T-helper 1 cell treated with Interleukin-12 subunit alpha and Interleukin-12 subunit beta and Interleukin-4 antibody, amounts not matched to agents 30 μg/mL and 1 μg/mL, for 36 hours (primary cell): Measurements from ENCODE around the gene SPINT2.

ENCODE experiments used
- H3K27ac Mint-ChIP-seq: one replicate; pipeline ENCODE4 v1.8.0; 2021; ENCODE audit warnings: mild to moderate bottlenecking, mixed read lengths
- H3K27me3 Mint-ChIP-seq: one replicate; pipeline ENCODE4 v1.8.0; 2021; ENCODE audit warnings: low read depth, mixed read lengths
- H3K36me3 Mint-ChIP-seq: one replicate; pipeline ENCODE4 v1.8.0; 2021; ENCODE audit warnings: low read depth, mixed read lengths
- H3K4me1 Mint-ChIP-seq: one replicate; pipeline ENCODE4 v1.8.0; 2021; ENCODE audit warnings: low read depth, mixed read lengths
- H3K4me3 Mint-ChIP-seq: one replicate; pipeline ENCODE4 v1.8.0; 2021; ENCODE audit warnings: mild to moderate bottlenecking, moderate library complexity, mixed read lengths
- H3K9me3 Mint-ChIP-seq: one replicate; pipeline ENCODE4 v1.8.0; 2021; ENCODE audit warnings: mixed read lengths

SPINT2 gene

GRCh38 chr19:38270587-38271167, 6.3 kb downstream of the SPINT2 start:
- no peaks in the 10 kb centered on the region for H3K27me3 Mint-ChIP-seq
- peaks cover 27% of the 10 kb centered on the region for H3K4me1 Mint-ChIP-seq
- no peaks in the 10 kb centered on the region for H3K36me3 Mint-ChIP-seq
- H3K27ac Mint-ChIP-seq: no peak overlapping the region
- H3K9me3 Mint-ChIP-seq: no peaks in the 10 kb centered on the region
- no peak overlapping the region for H3K4me3 Mint-ChIP-seq

GRCh38 chr19:38273499-38273898, 9.1 kb downstream of the SPINT2 start:
- H3K36me3 Mint-ChIP-seq: no peaks in the 10 kb centered on the region

DNA sequence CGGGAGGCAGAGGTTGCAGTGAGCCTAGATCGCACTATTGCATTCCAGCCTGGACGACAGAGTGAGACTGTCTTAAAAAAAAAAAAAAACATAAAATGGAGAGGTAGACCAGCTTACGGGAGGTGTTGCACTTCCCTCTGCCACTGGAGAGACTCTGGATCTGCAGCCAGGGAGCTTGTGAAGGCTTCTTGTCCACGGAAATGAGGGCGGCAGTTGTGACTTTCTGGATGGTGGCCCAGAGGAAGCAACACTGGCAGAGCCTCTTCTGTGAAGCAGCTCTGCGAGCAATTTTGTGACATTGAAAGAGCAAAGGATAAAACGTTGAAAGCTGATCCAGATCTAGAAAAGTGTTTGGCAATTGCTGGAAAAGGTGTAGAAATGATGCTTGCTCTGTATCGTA, 10.4 kb downstream of the SPINT2 start:
- Mint-ChIP-seq H3K27ac (no peak overlapping the region), H3K9me3 (no peaks in the 10 kb centered on the region)

More at GRCh38 chr19:38273499-38273898, 9.1 kb downstream of the SPINT2 start:
- Mint-ChIP-seq H3K4me3 (no peak overlapping the region), H3K27me3 (no peaks in the 10 kb centered on the region), H3K9me3 (no peaks in the 10 kb centered on the region), H3K27ac (no peak overlapping the region), H3K4me1 (peaks cover 5% of the 10 kb centered on the region)

DNA sequence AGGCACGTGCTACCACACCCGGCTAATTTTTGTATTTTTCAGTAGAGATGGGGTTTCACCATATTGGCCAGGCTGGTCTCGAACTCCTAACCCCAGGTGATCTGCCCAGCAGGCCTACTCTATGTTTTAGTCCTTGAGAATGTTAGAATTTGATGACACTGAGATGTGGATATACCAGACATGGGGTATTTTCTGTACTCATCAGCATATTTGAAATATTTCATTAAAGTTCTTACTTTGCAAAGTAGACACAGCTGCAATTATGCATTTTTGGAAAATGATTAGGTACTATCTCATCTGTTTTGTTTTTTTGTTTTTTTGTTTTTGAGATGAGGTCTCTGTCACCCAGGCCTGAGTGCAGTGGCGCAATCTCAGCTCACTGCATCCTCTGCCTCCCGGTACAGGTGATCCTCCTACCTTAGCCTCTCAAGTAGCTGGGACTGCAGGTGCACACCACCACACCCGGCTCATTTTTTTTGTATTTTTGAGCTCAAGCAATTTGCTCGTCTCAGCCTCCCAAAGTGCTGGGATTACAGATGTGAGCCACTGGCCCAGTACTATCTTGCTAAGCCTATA, 12.7 kb downstream of the SPINT2 start:
- Mint-ChIP-seq H3K4me1 (peaks cover 4% of the 10 kb centered on the region), H3K27ac (no peak overlapping the region), H3K4me3 (no peak overlapping the region), H3K27me3 (no peaks in the 10 kb centered on the region), H3K36me3 (no peaks in the 10 kb centered on the region), H3K9me3 (no peaks in the 10 kb centered on the region)

More for the DNA sequence above, 10.4 kb downstream of the SPINT2 start:
- Mint-ChIP-seq H3K4me3 (no peak overlapping the region), H3K36me3 (no peaks in the 10 kb centered on the region), H3K4me1 (peaks cover 5% of the 10 kb centered on the region), H3K27me3 (no peaks in the 10 kb centered on the region)

DNA sequence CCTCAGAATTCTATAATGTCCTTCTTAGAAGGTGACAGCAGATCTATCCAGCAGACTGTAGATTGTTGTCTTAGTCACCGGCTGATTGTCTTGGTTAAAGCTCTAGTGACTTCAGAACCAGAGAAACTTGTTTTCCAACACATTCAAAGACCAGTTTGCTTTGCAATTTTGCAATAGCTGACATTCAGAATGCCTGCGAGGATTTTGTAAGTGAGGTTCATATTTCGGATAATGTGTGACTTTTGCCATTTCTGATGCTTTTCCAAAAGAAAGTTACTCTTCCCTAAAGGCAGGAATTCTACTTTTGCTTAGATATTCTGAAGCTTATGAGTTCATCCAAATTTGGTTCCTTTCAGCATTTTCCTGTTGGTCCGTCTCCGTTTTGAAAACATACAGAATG, 13.2 kb downstream of the SPINT2 start:
- Mint-ChIP-seq H3K9me3 (no peaks in the 10 kb centered on the region), H3K36me3 (no peaks in the 10 kb centered on the region), H3K4me1 (peaks cover 9% of the 10 kb centered on the region), H3K27ac (no peak overlapping the region), H3K4me3 (no peak overlapping the region), H3K27me3 (no peaks in the 10 kb centered on the region)

GRCh38 chr19:38277969-38278680, 13.8 kb downstream of the SPINT2 start:
- Mint-ChIP-seq H3K4me1 (peaks cover 11% of the 10 kb centered on the region), H3K27me3 (no peaks in the 10 kb centered on the region), H3K9me3 (no peaks in the 10 kb centered on the region), H3K4me3 (no peak overlapping the region), H3K27ac (no peak overlapping the region), H3K36me3 (no peaks in the 10 kb centered on the region)

DNA sequence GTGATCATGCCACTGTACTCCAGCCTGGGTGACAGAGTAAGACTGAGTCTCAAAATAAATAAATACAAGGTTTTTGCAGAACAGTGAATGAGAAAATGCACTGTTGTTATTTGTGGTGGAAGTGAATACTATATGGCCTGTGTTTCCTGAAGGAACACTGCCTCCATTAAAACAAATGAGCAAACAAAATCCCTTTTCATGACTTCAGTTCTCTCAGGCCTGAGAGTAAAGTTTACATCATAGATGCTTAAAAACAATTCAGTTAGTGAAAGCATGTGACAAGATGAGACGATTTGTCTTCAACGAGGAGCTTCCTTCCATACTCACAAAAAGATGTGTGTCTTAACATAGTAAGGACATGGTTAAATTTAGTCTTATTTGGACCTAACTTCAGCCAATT, 14.4 kb downstream of the SPINT2 start:
- H3K9me3 Mint-ChIP-seq: no peaks in the 10 kb centered on the region
- peaks cover 11% of the 10 kb centered on the region for H3K4me1 Mint-ChIP-seq
- H3K36me3 Mint-ChIP-seq: no peaks in the 10 kb centered on the region
- no peak overlapping the region for H3K27ac Mint-ChIP-seq
- no peak overlapping the region for H3K4me3 Mint-ChIP-seq
- H3K27me3 Mint-ChIP-seq: no peaks in the 10 kb centered on the region

GRCh38 chr19:38280030-38280921, 15.9 kb downstream of the SPINT2 start:
- no peaks in the 10 kb centered on the region for H3K27me3 Mint-ChIP-seq
- H3K27ac Mint-ChIP-seq: no peak overlapping the region
- H3K36me3 Mint-ChIP-seq: no peaks in the 10 kb centered on the region
- no peak overlapping the region for H3K4me3 Mint-ChIP-seq
- H3K4me1 Mint-ChIP-seq: peaks cover 15% of the 10 kb centered on the region
- no peaks in the 10 kb centered on the region for H3K9me3 Mint-ChIP-seq

DNA sequence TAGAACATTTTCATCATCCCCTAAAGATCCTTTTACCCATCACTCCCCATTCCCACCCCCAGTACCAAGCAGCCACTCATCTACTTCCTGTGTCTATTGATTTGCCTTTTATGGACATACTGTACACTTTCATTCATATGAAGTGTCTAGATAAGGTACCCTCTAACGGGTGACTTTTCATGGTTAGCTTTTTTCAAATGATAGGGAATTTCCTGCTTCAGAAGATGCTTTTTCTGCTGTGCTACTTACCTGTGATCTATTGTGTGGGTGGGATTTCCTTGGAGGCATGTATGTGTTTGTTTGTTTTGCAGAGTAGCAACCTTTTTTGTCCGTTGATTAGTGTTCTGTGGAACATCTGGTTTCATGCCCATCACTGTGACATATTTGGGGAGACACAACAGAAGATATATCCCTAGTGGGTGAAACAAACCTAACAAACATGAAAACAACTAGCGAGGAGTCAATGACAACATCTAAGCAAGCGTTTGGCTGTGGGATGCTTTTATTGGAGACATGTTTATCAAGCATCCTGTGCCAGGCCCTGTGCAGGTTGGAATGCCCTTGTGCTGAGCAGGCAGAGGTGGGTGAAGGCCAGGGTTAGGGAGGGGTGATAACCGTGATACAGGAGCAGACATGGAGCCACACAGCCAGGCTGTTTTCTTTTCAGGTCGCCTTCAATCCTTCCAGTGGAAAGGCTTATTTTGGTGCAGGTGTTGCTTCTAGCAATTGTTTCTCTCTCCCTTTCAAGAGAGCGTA, 17.6 kb downstream of the SPINT2 start:
- peaks cover 15% of the 10 kb centered on the region for H3K4me1 Mint-ChIP-seq
- H3K27me3 Mint-ChIP-seq: no peaks in the 10 kb centered on the region
- H3K9me3 Mint-ChIP-seq: no peaks in the 10 kb centered on the region
- peak overlapping the region; percentile 47 for H3K27ac Mint-ChIP-seq
- H3K36me3 Mint-ChIP-seq: peaks cover 3% of the 10 kb centered on the region
- H3K4me3 Mint-ChIP-seq: no peak overlapping the region

DNA sequence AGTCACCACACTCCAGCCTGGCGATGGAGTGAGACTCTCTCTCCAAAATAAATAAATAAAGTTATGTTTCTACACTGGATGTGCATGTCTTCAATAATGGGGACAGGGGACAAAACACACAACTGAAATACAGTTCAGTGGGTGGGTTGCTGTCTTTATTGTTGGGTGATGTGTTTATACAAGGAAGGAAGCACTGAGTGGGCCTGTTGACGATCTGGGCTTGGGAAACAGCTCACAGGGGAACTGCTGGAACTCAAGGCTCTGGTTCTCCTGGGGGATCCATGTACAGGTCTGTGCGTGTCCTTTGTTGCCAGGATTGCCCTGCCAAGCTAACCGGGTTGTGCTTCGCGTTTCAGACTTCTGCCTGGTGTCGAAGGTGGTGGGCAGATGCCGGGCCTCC, 18.9 kb downstream of the SPINT2 start:
- H3K27ac Mint-ChIP-seq: no peak overlapping the region
- no peaks in the 10 kb centered on the region for H3K27me3 Mint-ChIP-seq

DNA sequence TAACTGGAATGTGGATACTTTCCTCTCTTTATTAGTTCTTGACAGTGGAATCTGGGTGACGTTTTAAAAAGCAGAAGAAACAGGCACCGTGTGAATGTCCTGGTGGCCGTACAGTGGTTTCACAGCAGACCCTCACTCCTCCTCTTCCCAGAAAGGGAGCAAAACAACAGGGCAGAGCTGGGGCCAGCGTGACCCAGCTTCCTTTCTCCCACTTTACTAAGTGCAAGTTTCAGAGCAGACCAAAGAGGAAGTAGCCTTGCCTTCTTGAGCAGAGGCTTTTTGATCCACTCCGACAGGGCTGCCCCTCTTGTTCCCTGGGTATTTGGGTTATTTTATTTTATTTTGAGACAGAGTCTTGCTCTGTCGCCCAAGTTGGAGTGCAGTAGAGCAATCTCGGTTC, 20.0 kb downstream of the SPINT2 start:
- H3K27ac Mint-ChIP-seq: no peak overlapping the region
- peaks cover 4% of the 10 kb centered on the region for H3K36me3 Mint-ChIP-seq
- no peaks in the 10 kb centered on the region for H3K9me3 Mint-ChIP-seq
- peaks cover 15% of the 10 kb centered on the region for H3K4me1 Mint-ChIP-seq
- no peak overlapping the region for H3K4me3 Mint-ChIP-seq
- H3K27me3 Mint-ChIP-seq: no peaks in the 10 kb centered on the region

More for the DNA sequence above, 18.9 kb downstream of the SPINT2 start:
- H3K36me3 Mint-ChIP-seq: peaks cover 4% of the 10 kb centered on the region
- H3K4me1 Mint-ChIP-seq: peaks cover 15% of the 10 kb centered on the region
- no peaks in the 10 kb centered on the region for H3K9me3 Mint-ChIP-seq
- no peak overlapping the region for H3K4me3 Mint-ChIP-seq

DNA sequence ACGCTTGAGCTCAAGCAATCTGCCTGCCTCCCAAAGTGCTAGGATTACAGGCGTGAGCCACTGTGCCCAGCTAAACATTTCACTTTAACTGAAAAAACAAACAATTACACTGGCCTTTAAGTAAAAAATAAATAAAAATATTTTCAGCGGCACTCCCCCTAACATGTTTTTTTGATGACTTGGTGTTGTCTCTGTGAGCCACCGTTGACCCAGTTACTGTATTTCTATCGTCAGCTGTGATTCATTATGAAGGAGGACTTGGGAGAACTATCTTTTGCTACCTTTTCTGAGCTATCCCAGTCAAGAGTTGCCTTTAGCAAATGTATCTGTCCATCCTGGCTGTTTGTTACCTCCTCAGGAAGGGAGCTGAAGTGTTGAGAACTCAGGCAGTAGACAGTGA, 21.2 kb downstream of the SPINT2 start:
- Mint-ChIP-seq H3K27ac (no peak overlapping the region), H3K4me3 (no peak overlapping the region), H3K9me3 (no peaks in the 10 kb centered on the region), H3K4me1 (peaks cover 15% of the 10 kb centered on the region), H3K36me3 (peaks cover 6% of the 10 kb centered on the region), H3K27me3 (no peaks in the 10 kb centered on the region)

- H3K36me3 Mint-ChIP-seq: peaks cover 11% of the 10 kb centered on the region
- H3K27ac Mint-ChIP-seq: no peak overlapping the region
- H3K27me3 Mint-ChIP-seq: no peaks in the 10 kb centered on the region
- H3K4me3 Mint-ChIP-seq: no peak overlapping the region
- H3K9me3 Mint-ChIP-seq: no peaks in the 10 kb centered on the region
- peaks cover 5% of the 10 kb centered on the region for H3K4me1 Mint-ChIP-seq
These were observed 23.2 kb downstream of the SPINT2 start for GRCh38 chr19:38287604-38288003.
